ENCODE data around the gene SEMA6D.

SEMA6D gene

DNA sequence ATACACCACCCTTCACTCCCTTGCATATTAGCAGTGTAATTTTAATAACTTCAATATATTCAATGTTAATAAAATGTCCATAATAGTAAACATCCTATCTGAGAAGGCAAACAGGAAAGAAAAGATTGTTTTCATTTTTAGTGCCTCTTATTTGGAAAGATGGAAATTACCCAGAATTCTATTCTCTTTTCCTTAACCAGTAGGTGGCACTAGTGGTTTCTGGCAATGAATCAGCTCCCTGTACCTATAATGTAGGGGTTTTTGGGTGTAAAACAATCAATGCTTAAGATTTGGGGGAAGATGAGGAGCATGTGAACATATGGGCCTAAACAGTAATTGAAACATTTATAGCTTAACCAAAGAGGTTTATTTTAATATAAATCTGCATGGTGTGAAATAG is 5.7 kb upstream of the SEMA6D start:
- Histone ChIP-seq H3K14ac (ENCODE audit: low read length in 2 of 2) (no peak overlapping the region), H2BK12ac (ENCODE audit: low read length in 2 of 2) (no peak overlapping the region), H3K36me3 (ENCODE audit: control insufficient read depth in 1 of 2, insufficient read depth in 2 of 2, low read depth in 1 of 2, low read length in 2 of 2) (no peaks in the 10 kb centered on the region), H3K18ac (ENCODE audit: low read depth in 1 of 2, low read length in 2 of 2) (no peak overlapping the region), H3K9me3 (ENCODE audit: control insufficient read depth, low read length) (no peaks in the 10 kb centered on the region), H2BK120ac (ENCODE audit: low read depth, low read length) (no peak overlapping the region), H3K27me3 (ENCODE audit: control insufficient read depth in 1 of 2, insufficient read depth in 1 of 2, low read length in 2 of 2) (peaks cover 4 to 8% of the 10 kb centered on the region in 2 experiments), H3K4me3 (ENCODE audit: insufficient read depth in 1 of 2, low read depth in 1 of 2, low read length in 2 of 2) (no peak overlapping the region), H3K4ac (ENCODE audit: low read depth in 1 of 2, low read length in 2 of 2) (no peak overlapping the region), H4K91ac (ENCODE audit: low read length) (no peak overlapping the region), H4K8ac (ENCODE audit: low read length) (no peak overlapping the region), H3K4me2 (ENCODE audit: low read length, poor library complexity, severe bottlenecking) (no peak overlapping the region), H3K9ac (ENCODE audit: low read length) (no peak overlapping the region), H2BK5ac (ENCODE audit: low read depth, low read length, poor library complexity, severe bottlenecking) (no peak overlapping the region), H3K27ac (ENCODE audit: low read length, poor library complexity, severe bottlenecking) (no peak overlapping the region), H3K23ac (ENCODE audit: low read length in 2 of 2) (no peak overlapping the region), H2AK5ac (ENCODE audit: low read length, severe bottlenecking) (no peak overlapping the region), H2AFZ (ENCODE audit: low read depth, low read length) (no peak overlapping the region), H3K79me1 (replicated peaks; ENCODE audit: low read length, poor library complexity, severe bottlenecking) (no peaks in the 10 kb centered on the region), H3K4me1 (ENCODE audit: control insufficient read depth, insufficient read depth, low read depth, low read length) (no peaks in the 10 kb centered on the region), H2BK15ac (ENCODE audit: low read depth, poor library complexity, severe bottlenecking) (no peak overlapping the region)
- DNase-seq: peak; percentile 26

- Histone ChIP-seq H3K9me3 (ENCODE audit: control insufficient read depth, low read length) (no peaks in the 10 kb centered on the region), H3K36me3 (ENCODE audit: control insufficient read depth in 1 of 2, insufficient read depth in 2 of 2, low read depth in 1 of 2, low read length in 2 of 2) (no peaks in the 10 kb centered on the region), H2BK15ac (ENCODE audit: low read depth, poor library complexity, severe bottlenecking) (peak overlapping the region; percentile 33), H2BK12ac (ENCODE audit: low read length in 2 of 2) (no peak overlapping the region), H4K91ac (ENCODE audit: low read length) (no peak overlapping the region), H3K4me3 (ENCODE audit: insufficient read depth in 1 of 2, low read depth in 1 of 2, low read length in 2 of 2) (peak overlapping the region in 1 of 2 experiments; percentile 81), H3K4me1 (ENCODE audit: control insufficient read depth, insufficient read depth, low read depth, low read length) (peaks cover 2% of the 10 kb centered on the region), H3K9ac (ENCODE audit: low read length) (no peak overlapping the region), H3K4me2 (ENCODE audit: low read length, poor library complexity, severe bottlenecking) (no peak overlapping the region), H3K23ac (ENCODE audit: low read length in 2 of 2) (no peak overlapping the region), H2AFZ (ENCODE audit: low read depth, low read length) (no peak overlapping the region), H4K8ac (ENCODE audit: low read length) (no peak overlapping the region), H3K18ac (ENCODE audit: low read depth in 1 of 2, low read length in 2 of 2) (no peak overlapping the region), H3K27me3 (ENCODE audit: control insufficient read depth in 1 of 2, insufficient read depth in 1 of 2, low read length in 2 of 2) (peaks cover 4 to 21% of the 10 kb centered on the region in 2 experiments), H2AK5ac (ENCODE audit: low read length, severe bottlenecking) (no peak overlapping the region), H3K14ac (ENCODE audit: low read length in 2 of 2) (no peak overlapping the region), H3K4ac (ENCODE audit: low read depth in 1 of 2, low read length in 2 of 2) (no peak overlapping the region), H3K79me1 (replicated peaks; ENCODE audit: low read length, poor library complexity, severe bottlenecking) (no peaks in the 10 kb centered on the region), H2BK5ac (ENCODE audit: low read depth, low read length, poor library complexity, severe bottlenecking) (no peak overlapping the region), H2BK120ac (ENCODE audit: low read depth, low read length) (no peak overlapping the region), H3K27ac (ENCODE audit: low read length, poor library complexity, severe bottlenecking) (no peak overlapping the region)
- WGBS: 98% methylated on average over 6 of the region's 7 CpGs
- no peak for DNase-seq
These were observed 1.9 kb upstream of the SEMA6D start for GRCh38 chr15:47715402-47715801.

GRCh38 chr15:47715856-47716445 is 1.4 kb upstream of the SEMA6D start:
- Histone ChIP-seq H2BK12ac (ENCODE audit: low read length in 2 of 2) (no peak overlapping the region), H4K91ac (ENCODE audit: low read length) (no peak overlapping the region), H3K9ac (ENCODE audit: low read length) (peak overlapping the region; percentile 27), H3K23ac (ENCODE audit: low read length in 2 of 2) (no peak overlapping the region), H2AK5ac (ENCODE audit: low read length, severe bottlenecking) (no peak overlapping the region), H3K27ac (ENCODE audit: low read length, poor library complexity, severe bottlenecking) (no peak overlapping the region), H3K18ac (ENCODE audit: low read depth in 1 of 2, low read length in 2 of 2) (peak overlapping the region in 1 of 2 experiments; percentile 62), H3K4me1 (ENCODE audit: control insufficient read depth, insufficient read depth, low read depth, low read length) (peaks cover 2% of the 10 kb centered on the region), H2BK5ac (ENCODE audit: low read depth, low read length, poor library complexity, severe bottlenecking) (no peak overlapping the region), H2BK120ac (ENCODE audit: low read depth, low read length) (no peak overlapping the region), H3K79me1 (replicated peaks; ENCODE audit: low read length, poor library complexity, severe bottlenecking) (no peaks in the 10 kb centered on the region), H3K9me3 (ENCODE audit: control insufficient read depth, low read length) (no peaks in the 10 kb centered on the region), H3K36me3 (ENCODE audit: control insufficient read depth in 1 of 2, insufficient read depth in 2 of 2, low read depth in 1 of 2, low read length in 2 of 2) (no peaks in the 10 kb centered on the region), H3K14ac (ENCODE audit: low read length in 2 of 2) (no peak overlapping the region), H3K4me3 (ENCODE audit: insufficient read depth in 1 of 2, low read depth in 1 of 2, low read length in 2 of 2) (peak overlapping the region in 1 of 2 experiments; percentile 81), H3K4ac (ENCODE audit: low read depth in 1 of 2, low read length in 2 of 2) (no peak overlapping the region), H3K27me3 (ENCODE audit: control insufficient read depth in 1 of 2, insufficient read depth in 1 of 2, low read length in 2 of 2) (peaks cover 4 to 23% of the 10 kb centered on the region in 2 experiments), H2BK15ac (ENCODE audit: low read depth, poor library complexity, severe bottlenecking) (peak overlapping the region; percentile 33), H2AFZ (ENCODE audit: low read depth, low read length) (no peak overlapping the region), H3K4me2 (ENCODE audit: low read length, poor library complexity, severe bottlenecking) (no peak overlapping the region), H4K8ac (ENCODE audit: low read length) (no peak overlapping the region)
- DNase-seq: peak; percentile 15
- 40% methylated on average over 5 of the region's 6 CpGs for WGBS

DNA sequence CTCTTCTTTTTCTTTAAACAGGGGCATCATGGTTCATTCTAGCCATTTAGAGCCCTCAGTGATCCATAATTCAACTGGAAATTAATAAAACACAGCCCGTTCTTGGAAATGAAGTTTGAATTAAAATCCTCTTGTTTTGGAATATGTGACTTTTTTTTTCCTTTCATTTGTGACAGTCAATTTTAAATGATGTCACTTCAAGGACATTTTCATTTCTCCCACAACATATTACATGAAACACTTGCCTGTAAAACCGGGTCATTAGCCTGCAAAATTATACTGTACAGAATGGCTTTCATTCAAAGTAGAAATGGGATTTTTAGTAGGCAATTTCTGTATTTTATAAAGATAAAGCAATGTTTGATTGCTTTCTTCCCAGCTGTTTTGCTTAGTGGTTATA is 789 bp upstream of the SEMA6D start:
- H2BK120ac ChIP-seq (ENCODE audit: low read depth, low read length): no peak overlapping the region
- peak overlapping the region in 1 of 2 experiments; percentile 62 for H3K18ac ChIP-seq (ENCODE audit: low read depth in 1 of 2, low read length in 2 of 2)
- no peak overlapping the region for H4K91ac ChIP-seq (ENCODE audit: low read length)
- no peaks in the 10 kb centered on the region for H3K79me1 ChIP-seq (replicated peaks; ENCODE audit: low read length, poor library complexity, severe bottlenecking)
- peaks cover 4 to 23% of the 10 kb centered on the region in 2 experiments for H3K27me3 ChIP-seq (ENCODE audit: control insufficient read depth in 1 of 2, insufficient read depth in 1 of 2, low read length in 2 of 2)
- no CpG with 5 or more reads among the region's 2 CpGs for WGBS
- no peak for DNase-seq
- no peak overlapping the region for H2BK15ac ChIP-seq (ENCODE audit: low read depth, poor library complexity, severe bottlenecking)
- H2BK5ac ChIP-seq (ENCODE audit: low read depth, low read length, poor library complexity, severe bottlenecking): no peak overlapping the region
- H2BK12ac ChIP-seq (ENCODE audit: low read length in 2 of 2): no peak overlapping the region
- no peak overlapping the region for H3K4me2 ChIP-seq (ENCODE audit: low read length, poor library complexity, severe bottlenecking)
- H3K14ac ChIP-seq (ENCODE audit: low read length in 2 of 2): no peak overlapping the region
- no peaks in the 10 kb centered on the region for H3K36me3 ChIP-seq (ENCODE audit: control insufficient read depth in 1 of 2, insufficient read depth in 2 of 2, low read depth in 1 of 2, low read length in 2 of 2)
- peak overlapping the region; percentile 27 for H3K9ac ChIP-seq (ENCODE audit: low read length)
- H3K4ac ChIP-seq (ENCODE audit: low read depth in 1 of 2, low read length in 2 of 2): no peak overlapping the region
- no peak overlapping the region for H2AFZ ChIP-seq (ENCODE audit: low read depth, low read length)
- no peak overlapping the region for H2AK5ac ChIP-seq (ENCODE audit: low read length, severe bottlenecking)
- H3K9me3 ChIP-seq (ENCODE audit: control insufficient read depth, low read length): no peaks in the 10 kb centered on the region
- H4K8ac ChIP-seq (ENCODE audit: low read length): no peak overlapping the region
- H3K4me1 ChIP-seq (ENCODE audit: control insufficient read depth, insufficient read depth, low read depth, low read length): peaks cover 2% of the 10 kb centered on the region
- no peak overlapping the region for H3K27ac ChIP-seq (ENCODE audit: low read length, poor library complexity, severe bottlenecking)
- peak overlapping the region in 1 of 2 experiments; percentile 81 for H3K4me3 ChIP-seq (ENCODE audit: insufficient read depth in 1 of 2, low read depth in 1 of 2, low read length in 2 of 2)
- no peak overlapping the region for H3K23ac ChIP-seq (ENCODE audit: low read length in 2 of 2)

All from mesenchymal stem cell (in vitro differentiated cells and primary cell).